Activated CD4-positive, alpha-beta T cell treated with anti-CD3 and anti-CD28 coated beads for 36 hours (primary cell): ENCODE measurements around the gene ZNF398. TPM values are rescaled to one million over a fixed set of nuclear protein-coding genes. Genes with fewer than 3 reads are reported as not detected.
A peak's percentile ranks its signal among the peaks of the same experiment; 100 is the strongest.

ENCODE experiments used
- ATAC-seq: fragments of 200-7000 bp; cut with Tn5 transposase; one replicate; pipeline ENCODE4 v1.10.0; 2021; ENCODE audit warnings: mild to moderate bottlenecking, moderate library complexity
- CTCF ChIA-PET: fragments of 350-600 bp; sonication (Branson Sonifier 250); formaldehyde crosslinking; loops from one replicate; lab custom pipeline; 2021; ENCODE audit warnings: antibody characterized with exemption; lab: Charles Lee
- POLR2A ChIA-PET: fragments of 350-600 bp; sonication (Branson Sonifier 250); formaldehyde crosslinking; loops from one replicate; lab custom pipeline; 2021; ENCODE audit warnings: antibody characterized with exemption, inconsistent platforms; lab: Charles Lee
- DNase-seq: peaks from one replicate; pipeline ENCODE4 v3.0.0-alpha.2; 2020
- H3K27ac Mint-ChIP-seq: one replicate; pipeline ENCODE4 v1.8.0; 2021; ENCODE audit warnings: mixed read lengths
- H3K27me3 Mint-ChIP-seq: one replicate; pipeline ENCODE4 v1.8.0; 2021; ENCODE audit warnings: mixed read lengths
- H3K36me3 Mint-ChIP-seq: one replicate; pipeline ENCODE4 v1.8.0; 2021; ENCODE audit warnings: low read depth, mixed read lengths
- H3K4me1 Mint-ChIP-seq: one replicate; pipeline ENCODE4 v1.8.0; 2021; ENCODE audit warnings: mixed read lengths
- H3K4me3 Mint-ChIP-seq: one replicate; pipeline ENCODE4 v1.8.0; 2021; ENCODE audit warnings: mild to moderate bottlenecking, moderate library complexity, mixed read lengths
- H3K9me3 Mint-ChIP-seq: one replicate; pipeline ENCODE4 v1.8.0; 2021; ENCODE audit warnings: low read depth, mixed read lengths
- intact Hi-C, 2 experiments: fragments of 100-400 bp; cut with DNase I in 1 of 2; cut with micrococcal nuclease in 1 of 2; formaldehyde crosslinking; loops; one replicate each; pipeline versions ENCODE4 v1.14.2 to v1.15.1; 2022 to 2024; cut with DNase I, micrococcal nuclease
- total RNA-seq, 2 experiments: library from RNA; stranded (reverse); gene quantifications; one replicate each; pipeline ENCODE4 v1.2.3, GENCODE V29; 2021

Gene ZNF398
- total RNA-seq, 2 experiments from 2014 or later, result 9.6 to 10.5 TPM

DNA sequence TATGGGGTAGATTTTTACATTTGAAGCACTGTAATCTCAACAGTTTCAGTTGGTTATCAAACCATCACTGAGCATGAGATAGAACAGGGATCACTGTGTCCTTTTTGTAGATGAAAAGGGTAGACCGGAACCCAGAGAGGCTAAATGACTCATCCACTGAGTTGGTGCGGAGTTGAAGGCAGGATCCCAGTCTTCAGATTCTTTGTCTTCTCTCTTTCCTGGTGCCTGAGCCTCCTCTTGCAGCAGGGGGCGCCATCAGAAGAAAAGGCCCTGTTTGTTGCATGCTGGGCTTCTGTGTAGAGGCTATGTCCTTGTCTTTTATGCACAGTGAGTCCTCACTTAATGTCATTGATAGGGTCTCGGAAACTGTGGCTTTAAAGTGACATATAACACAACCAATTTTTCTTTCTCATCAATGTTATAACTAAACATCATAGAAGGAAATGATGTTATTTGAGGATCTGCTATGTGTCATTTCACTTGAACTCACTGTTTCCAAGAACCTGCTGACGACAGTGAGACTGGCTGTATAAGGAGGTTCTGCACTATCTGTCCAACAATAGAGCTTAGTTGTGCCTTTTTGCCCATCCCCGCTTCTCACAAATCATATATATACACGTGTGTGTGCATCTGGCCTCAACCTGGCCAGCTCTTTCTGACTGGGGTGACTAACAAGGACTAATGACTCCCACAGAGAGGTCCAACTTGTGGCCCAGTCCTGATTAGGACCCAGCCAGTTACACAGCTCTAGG, 62.4 kb downstream of the ZNF398 start:
- peak; percentile 89 for ATAC-seq
- peaks cover 78% of the 10 kb centered on the region for H3K36me3 Mint-ChIP-seq
- intact Hi-C loops, result loop anchor here (1.0 to 2.0 kb wide), 4 partner anchors 29 to 288 kb away; partner anchors contain the start of genes ZNF212 (in 2 of the 2) and ZNF746 (in 1 of the 2)
- H3K4me3 Mint-ChIP-seq, result peak overlapping the region; percentile 38
- no peaks in the 10 kb centered on the region for H3K9me3 Mint-ChIP-seq
- POLR2A ChIA-PET, result interaction anchor here (0.6 to 1.7 kb wide), 13 partner anchors 9 to 76 kb away, joined by 3 to 7 read pairs (median 4); partner anchors contain the start of genes ZNF212 and ZNF282
- peak; percentile 93 for DNase-seq
- peaks cover 32% of the 10 kb centered on the region for H3K4me1 Mint-ChIP-seq
- H3K27ac Mint-ChIP-seq, result peak overlapping the region; percentile 94
- CTCF ChIA-PET, result interaction anchor here (0.8 to 1.7 kb wide), 9 partner anchors 9 to 52 kb away, joined by 3 to 8 read pairs (median 4); partner anchors contain the start of genes ZNF282 and ZNF783
- H3K27me3 Mint-ChIP-seq, result no peaks in the 10 kb centered on the region

DNA sequence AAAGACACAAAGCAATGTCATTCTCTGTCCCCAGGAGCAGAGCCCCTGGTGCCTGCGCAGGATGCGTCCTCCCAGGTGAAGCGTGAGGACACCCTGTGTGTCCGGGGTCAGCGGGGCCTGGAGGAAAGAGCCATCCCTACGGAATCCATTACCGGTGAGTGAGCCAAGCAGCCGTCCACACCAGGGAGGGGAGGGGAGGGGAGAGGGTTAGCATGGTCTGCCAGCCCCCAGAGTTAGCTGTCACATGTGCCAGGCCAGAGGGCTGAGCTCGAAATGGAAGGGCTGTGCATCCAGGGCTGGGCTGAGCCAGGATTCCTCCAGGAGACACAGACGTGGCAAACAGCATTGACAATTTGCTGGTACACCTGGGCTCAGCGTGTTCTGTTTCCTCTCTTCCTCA, 63.3 kb downstream of the ZNF398 start:
- POLR2A ChIA-PET, result interaction anchor here (0.8 to 1.2 kb wide), 9 partner anchors 8 to 39 kb away, joined by 3 to 7 read pairs (median 5); partner anchors contain the start of genes ZNF212 and ZNF282
- H3K27me3 Mint-ChIP-seq, result no peaks in the 10 kb centered on the region
- peaks cover 32% of the 10 kb centered on the region for H3K4me1 Mint-ChIP-seq
- no peak for DNase-seq
- H3K9me3 Mint-ChIP-seq, result no peaks in the 10 kb centered on the region
- CTCF ChIA-PET, result interaction anchor here (0.9 to 1.7 kb wide), 9 partner anchors 8 to 153 kb away, joined by 3 to 8 read pairs (median 4); partner anchors contain the start of genes ZNF282 and ZNF783
- no peak for ATAC-seq
- intact Hi-C loops, result no loop called here
- peak overlapping the region; percentile 38 for H3K4me3 Mint-ChIP-seq
- H3K36me3 Mint-ChIP-seq, result peaks cover 78% of the 10 kb centered on the region
- H3K27ac Mint-ChIP-seq, result peak overlapping the region; percentile 94

DNA sequence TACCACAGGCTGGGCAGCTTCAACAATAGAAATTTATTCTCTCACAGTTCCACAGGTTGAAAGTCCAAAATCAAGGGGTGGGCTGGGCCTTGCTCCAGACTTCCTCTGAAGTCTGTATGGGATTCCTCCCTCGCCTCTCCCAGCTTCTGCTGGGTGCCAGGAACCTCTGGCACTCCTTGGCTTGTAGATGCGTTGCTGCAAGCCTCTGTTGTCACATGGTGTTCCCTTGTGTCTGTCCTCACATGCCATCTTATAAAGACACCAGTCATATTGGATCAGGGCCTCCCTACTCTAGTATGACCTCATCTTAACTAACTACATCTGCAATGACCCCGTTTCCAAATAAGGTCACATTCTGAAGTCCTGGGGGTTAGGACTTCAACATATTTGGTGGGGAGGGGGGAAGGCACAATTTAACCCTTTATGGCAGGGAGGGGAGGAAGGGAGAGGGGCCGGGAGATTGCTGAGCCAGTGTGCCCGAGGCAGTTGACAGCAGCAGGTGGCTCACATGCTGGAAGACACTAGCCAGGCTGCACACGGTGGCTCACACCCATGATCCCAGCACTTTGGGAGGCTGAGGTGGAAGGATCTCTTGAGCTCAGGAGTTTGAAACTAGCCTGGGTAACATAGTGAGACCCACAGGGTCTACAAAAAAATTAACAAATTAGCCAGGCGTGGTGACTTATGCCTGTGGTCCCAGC, 66.9 kb downstream of the ZNF398 start:
- POLR2A ChIA-PET, result interaction anchor here (0.6 kb wide), 1 partner anchor 9 kb away, joined by 4 read pairs; no protein-coding TSS in a partner anchor
- Mint-ChIP-seq H3K27me3 (no peaks in the 10 kb centered on the region), H3K4me1 (peaks cover 20% of the 10 kb centered on the region), H3K9me3 (no peaks in the 10 kb centered on the region), H3K27ac (peak overlapping the region; percentile 65), H3K36me3 (peaks cover 75% of the 10 kb centered on the region), H3K4me3 (no peak overlapping the region)
- ATAC-seq (no peak), DNase-seq (no peak)
- CTCF ChIA-PET, result interaction anchor here (0.6 to 0.8 kb wide), 3 partner anchors 18 to 32 kb away, joined by 3 to 4 read pairs (median 3); no protein-coding TSS in a partner anchor
- intact Hi-C loops, result no loop called here

DNA sequence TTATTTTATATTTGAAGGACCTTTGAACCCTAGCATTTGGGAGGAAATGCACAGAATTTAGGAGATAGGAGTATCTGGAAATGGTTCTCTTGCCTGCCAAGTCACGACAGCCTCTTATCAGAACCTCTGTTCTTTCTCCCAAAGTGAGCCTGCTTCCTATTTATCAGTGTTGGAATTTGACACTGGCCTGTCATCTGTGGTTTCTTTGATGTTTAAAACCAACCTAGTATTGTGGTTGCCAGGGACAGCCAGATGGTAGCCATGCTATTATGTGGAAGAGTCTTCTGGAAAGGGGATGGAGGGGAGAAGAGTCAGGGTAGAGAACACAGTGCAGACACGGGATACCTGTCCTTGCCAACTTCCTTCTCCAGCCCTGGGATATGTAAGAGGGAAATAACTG, 69.1 kb downstream of the ZNF398 start:
- ATAC-seq (no peak), DNase-seq (no peak)
- H3K27me3 Mint-ChIP-seq, result no peaks in the 10 kb centered on the region
- intact Hi-C loops, result no loop called here
- H3K4me3 Mint-ChIP-seq, result no peak overlapping the region
- ChIA-PET CTCF (no interaction called here), POLR2A (no interaction called here)
- H3K36me3 Mint-ChIP-seq, result peaks cover 66% of the 10 kb centered on the region
- H3K9me3 Mint-ChIP-seq, result no peaks in the 10 kb centered on the region
- no peak overlapping the region for H3K27ac Mint-ChIP-seq
- H3K4me1 Mint-ChIP-seq, result peaks cover 1% of the 10 kb centered on the region

DNA sequence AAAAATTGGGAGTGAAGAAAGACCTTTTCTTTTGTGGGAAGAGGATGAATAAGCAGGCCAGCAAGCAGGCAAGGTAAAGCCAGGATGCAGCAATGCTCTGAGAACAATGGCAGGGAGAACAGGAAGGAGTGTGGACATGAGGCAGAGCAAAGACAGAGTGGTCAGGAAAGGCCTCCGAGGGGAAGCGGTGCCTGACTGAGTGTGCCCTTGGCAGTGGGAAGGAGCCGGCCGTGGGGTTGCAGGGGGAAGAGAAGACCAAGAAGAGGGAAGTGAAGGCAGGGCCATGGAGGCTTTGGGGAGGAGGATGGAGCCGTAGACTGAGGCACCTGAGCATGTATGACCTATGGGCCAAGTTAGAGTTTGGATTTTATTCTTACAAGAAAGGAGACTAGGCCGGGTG, 70.3 kb downstream of the ZNF398 start:
- no peaks in the 10 kb centered on the region for H3K27me3 Mint-ChIP-seq
- intact Hi-C loops, result no loop called here
- H3K4me3 Mint-ChIP-seq, result no peak overlapping the region
- ChIA-PET POLR2A (no interaction called here), CTCF (no interaction called here)
- no peak for ATAC-seq
- H3K9me3 Mint-ChIP-seq, result no peaks in the 10 kb centered on the region
- peaks cover 65% of the 10 kb centered on the region for H3K36me3 Mint-ChIP-seq
- H3K4me1 Mint-ChIP-seq, result no peaks in the 10 kb centered on the region
- H3K27ac Mint-ChIP-seq, result peak overlapping the region; percentile 11
- no peak for DNase-seq

DNA sequence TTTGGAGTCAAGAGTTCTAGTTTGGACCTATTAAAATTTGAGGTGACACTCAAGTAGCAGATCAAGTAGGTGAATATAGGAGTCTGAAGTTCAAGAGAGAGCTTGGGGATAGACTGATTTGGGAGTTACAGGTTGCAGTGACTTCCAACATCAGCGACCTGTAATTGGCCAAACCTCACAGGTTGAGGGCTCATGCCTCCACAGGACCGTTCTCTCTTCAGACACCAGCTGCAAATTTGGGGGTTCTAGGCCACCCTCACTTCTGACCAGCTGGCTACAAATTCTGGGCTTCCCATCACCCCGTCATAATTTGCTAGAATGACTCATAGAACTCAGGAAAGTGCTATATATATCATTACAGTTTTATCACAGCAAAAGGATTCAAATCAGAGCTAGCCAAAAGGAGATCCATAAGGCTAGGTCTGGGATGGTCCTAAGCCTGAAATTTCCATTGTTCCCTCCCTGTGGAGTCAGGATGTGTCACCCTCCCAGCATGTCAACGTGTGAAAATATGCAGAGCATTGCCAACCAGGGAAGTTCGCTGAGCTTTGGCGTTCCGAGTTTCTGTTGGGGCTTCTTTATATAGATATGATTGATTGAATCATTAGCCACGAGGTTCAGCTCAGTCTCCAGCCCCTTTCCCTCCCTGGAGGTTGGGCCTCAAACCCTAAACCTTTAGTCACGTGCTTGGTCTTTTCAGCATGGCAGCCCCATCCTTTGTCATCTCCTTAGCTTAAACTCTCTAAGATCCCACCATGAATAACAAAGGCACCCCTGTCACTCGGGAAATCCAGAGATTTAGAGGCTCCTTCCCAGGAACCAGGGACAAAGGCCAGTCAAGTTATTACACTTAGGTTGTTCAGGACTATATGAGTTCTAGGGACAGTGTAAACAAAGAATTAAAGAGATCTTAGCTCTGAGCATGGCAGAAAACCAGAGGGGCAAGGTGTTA, 71.5 kb downstream of the ZNF398 start:
- POLR2A ChIA-PET, result interaction anchor here (1.4 kb wide), 1 partner anchor 9 kb away, joined by 5 read pairs; no protein-coding TSS in a partner anchor
- no peak for DNase-seq
- Mint-ChIP-seq H3K27ac (no peak overlapping the region), H3K4me3 (no peak overlapping the region), H3K36me3 (peaks cover 61% of the 10 kb centered on the region), H3K4me1 (no peaks in the 10 kb centered on the region), H3K9me3 (no peaks in the 10 kb centered on the region), H3K27me3 (no peaks in the 10 kb centered on the region)
- CTCF ChIA-PET, result interaction anchor here (0.5 to 1.4 kb wide), 5 partner anchors 9 to 1252 kb away, joined by 3 to 4 read pairs (median 3); no protein-coding TSS in a partner anchor
- no peak for ATAC-seq
- intact Hi-C loops, result no loop called here

DNA sequence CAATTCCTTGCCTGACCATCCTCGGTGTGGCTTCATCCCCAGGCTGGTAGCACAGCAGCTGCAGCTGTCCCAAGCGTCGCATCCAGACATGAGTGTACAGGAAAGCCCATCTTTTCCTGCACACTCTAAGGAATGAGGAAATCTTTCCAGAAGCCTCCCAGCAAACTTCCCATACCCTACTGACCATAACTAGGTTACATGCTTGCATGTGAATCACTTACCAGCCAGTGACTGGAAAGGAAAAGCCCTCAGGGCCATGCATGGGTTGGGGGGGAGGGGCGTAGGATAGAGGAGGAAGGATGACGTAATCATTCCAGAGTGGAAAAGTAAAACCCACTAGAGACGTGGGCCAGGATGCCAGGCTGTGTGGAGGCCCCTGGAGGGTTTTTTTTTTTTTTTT, 73.3 kb downstream of the ZNF398 start:
- ATAC-seq, result no peak
- Mint-ChIP-seq H3K4me3 (no peak overlapping the region), H3K9me3 (no peaks in the 10 kb centered on the region), H3K27ac (no peak overlapping the region), H3K36me3 (peaks cover 63% of the 10 kb centered on the region), H3K4me1 (no peaks in the 10 kb centered on the region), H3K27me3 (no peaks in the 10 kb centered on the region)
- intact Hi-C loops, result no loop called here
- POLR2A ChIA-PET, result no interaction called here
- CTCF ChIA-PET, result interaction anchor here (0.7 kb wide), 1 partner anchor 37 kb away, joined by 4 read pairs; no protein-coding TSS in a partner anchor
- no peak for DNase-seq

DNA sequence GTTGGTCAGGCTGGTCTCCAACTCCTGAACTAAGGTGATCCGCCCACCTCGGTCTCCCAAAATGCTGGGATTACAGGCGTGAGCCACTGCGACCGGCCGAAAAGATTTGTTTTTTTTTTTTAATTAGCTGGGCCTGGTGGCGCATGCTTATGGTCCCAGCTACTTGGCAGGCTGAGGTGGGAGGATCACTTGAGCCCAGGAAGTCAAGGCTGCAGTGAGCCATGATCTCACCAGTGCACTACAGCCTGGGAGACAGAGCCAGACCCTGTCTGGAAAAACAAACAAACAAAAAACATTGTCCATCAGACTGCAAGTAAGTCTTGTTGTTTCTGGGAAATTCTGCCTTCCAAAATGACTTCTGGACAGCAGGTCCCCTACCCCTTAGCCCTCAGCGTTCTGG, 75.9 kb downstream of the ZNF398 start:
- no peak overlapping the region for H3K27ac Mint-ChIP-seq
- CTCF ChIA-PET, result interaction anchor here (0.9 kb wide), 1 partner anchor 26 kb away, joined by 3 read pairs; no protein-coding TSS in a partner anchor

DNA sequence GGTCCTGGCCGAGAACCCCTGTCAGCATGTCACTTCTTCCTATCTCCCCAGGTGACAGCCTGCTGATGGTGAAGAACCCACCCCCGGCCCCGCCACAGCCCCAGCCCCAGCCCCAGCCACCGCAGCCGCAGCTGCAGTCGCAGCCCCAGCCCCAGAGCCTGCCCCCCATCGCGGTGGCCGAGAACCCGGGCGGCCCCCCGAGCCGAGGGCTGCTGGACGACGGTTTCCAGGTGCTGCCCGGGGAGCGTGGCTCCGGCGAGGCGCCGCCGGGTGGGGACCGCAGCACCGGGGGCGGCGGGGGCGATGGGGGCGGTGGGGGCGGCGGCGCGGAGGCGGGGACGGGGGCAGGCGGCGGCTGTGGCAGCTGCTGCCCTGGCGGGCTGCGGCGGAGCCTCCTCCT, 76.5 kb downstream of the ZNF398 start:
- Mint-ChIP-seq H3K27me3 (no peaks in the 10 kb centered on the region), H3K9me3 (no peaks in the 10 kb centered on the region), H3K27ac (no peak overlapping the region), H3K4me3 (no peak overlapping the region), H3K4me1 (no peaks in the 10 kb centered on the region), H3K36me3 (peaks cover 46% of the 10 kb centered on the region)
- ChIA-PET CTCF (interaction anchor here (0.7 kb wide), 1 partner anchor 12 kb away, joined by 3 read pairs; no protein-coding TSS in a partner anchor), POLR2A (no interaction called here)
- ATAC-seq, result no peak
- no peak for DNase-seq
- intact Hi-C loops, result no loop called here

More for the DNA sequence above, 75.9 kb downstream of the ZNF398 start:
- POLR2A ChIA-PET, result interaction anchor here (0.6 kb wide), 1 partner anchor 9 kb away, joined by 4 read pairs; no protein-coding TSS in a partner anchor
- no peak for ATAC-seq
- H3K27me3 Mint-ChIP-seq, result no peaks in the 10 kb centered on the region
- no peaks in the 10 kb centered on the region for H3K9me3 Mint-ChIP-seq
- no peaks in the 10 kb centered on the region for H3K4me1 Mint-ChIP-seq
- intact Hi-C loops, result no loop called here
- peaks cover 51% of the 10 kb centered on the region for H3K36me3 Mint-ChIP-seq
- H3K4me3 Mint-ChIP-seq, result no peak overlapping the region
- DNase-seq, result no peak

DNA sequence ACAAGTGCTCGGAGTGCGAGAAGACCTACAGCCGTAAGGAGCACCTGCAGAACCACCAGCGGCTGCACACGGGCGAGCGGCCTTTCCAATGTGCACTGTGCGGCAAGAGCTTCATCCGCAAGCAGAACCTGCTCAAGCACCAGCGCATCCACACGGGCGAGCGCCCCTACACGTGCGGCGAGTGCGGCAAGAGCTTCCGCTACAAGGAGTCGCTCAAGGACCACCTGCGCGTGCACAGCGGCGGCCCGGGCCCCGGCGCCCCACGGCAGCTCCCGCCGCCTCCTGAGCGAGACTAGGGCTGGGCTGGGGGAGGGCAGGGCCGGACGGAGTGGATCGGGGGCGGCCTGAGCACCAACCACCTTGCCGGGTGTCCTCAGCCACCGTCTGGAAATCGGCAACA, 77.1 kb downstream of the ZNF398 start:
- ATAC-seq, result no peak

More for the DNA sequence above, 77.1 kb downstream of the ZNF398 start:
- DNase-seq, result no peak
- CTCF ChIA-PET, result interaction anchor here (0.7 kb wide), 1 partner anchor 11 kb away, joined by 3 read pairs; no protein-coding TSS in a partner anchor
- Mint-ChIP-seq H3K27me3 (no peaks in the 10 kb centered on the region), H3K9me3 (no peaks in the 10 kb centered on the region), H3K36me3 (peaks cover 40% of the 10 kb centered on the region), H3K4me3 (no peak overlapping the region), H3K4me1 (no peaks in the 10 kb centered on the region), H3K27ac (no peak overlapping the region)
- POLR2A ChIA-PET, result no interaction called here
- intact Hi-C loops, result no loop called here
